Sigmoid colon (tissue), 3 donors: ENCODE results near the gene TLL2.

Source experiments
- POLR2A ChIP-seq, 2 donors: fragments of 450-650 bp; IDR thresholded peaks; one replicate each; pipeline ENCODE4 v1.6.1; 2016; ENCODE audit warnings: antibody characterized with exemption in 2 of 2, mild to moderate bottlenecking in 2 of 2, moderate library complexity in 2 of 2
- TF ChIP-seq, protein P1 (sequence below), 4 experiments: fragments of 450-650 bp in 3 of 4; fragments of 200-600 bp in 1 of 4; IDR thresholded peaks; one replicate each; pipeline ENCODE4 v1.5.1; 2016 to 2019; ENCODE audit warnings: antibody characterized with exemption in 4 of 4, mild to moderate bottlenecking in 3 of 4, moderate library complexity in 2 of 4

DNA sequence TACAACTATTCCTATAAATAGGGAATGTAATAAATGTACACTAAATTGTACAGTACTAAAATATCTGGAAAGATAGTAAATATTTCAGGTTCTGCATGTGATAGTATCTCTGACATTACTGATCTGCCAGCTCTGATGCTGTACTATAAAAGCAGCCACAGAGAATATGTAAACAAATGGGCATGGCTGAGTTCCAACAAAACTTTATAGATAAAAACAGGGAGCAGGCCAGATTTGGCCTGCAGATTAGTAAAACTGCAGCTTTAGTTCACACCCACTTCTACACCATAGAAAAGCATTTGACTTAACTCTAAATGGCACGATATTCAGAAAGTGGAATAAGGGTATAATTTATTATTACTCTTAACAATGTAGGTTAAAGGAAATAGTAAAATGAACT is 18.8 kb upstream of the TLL2 start:
- TF ChIP-seq, protein P1, sequence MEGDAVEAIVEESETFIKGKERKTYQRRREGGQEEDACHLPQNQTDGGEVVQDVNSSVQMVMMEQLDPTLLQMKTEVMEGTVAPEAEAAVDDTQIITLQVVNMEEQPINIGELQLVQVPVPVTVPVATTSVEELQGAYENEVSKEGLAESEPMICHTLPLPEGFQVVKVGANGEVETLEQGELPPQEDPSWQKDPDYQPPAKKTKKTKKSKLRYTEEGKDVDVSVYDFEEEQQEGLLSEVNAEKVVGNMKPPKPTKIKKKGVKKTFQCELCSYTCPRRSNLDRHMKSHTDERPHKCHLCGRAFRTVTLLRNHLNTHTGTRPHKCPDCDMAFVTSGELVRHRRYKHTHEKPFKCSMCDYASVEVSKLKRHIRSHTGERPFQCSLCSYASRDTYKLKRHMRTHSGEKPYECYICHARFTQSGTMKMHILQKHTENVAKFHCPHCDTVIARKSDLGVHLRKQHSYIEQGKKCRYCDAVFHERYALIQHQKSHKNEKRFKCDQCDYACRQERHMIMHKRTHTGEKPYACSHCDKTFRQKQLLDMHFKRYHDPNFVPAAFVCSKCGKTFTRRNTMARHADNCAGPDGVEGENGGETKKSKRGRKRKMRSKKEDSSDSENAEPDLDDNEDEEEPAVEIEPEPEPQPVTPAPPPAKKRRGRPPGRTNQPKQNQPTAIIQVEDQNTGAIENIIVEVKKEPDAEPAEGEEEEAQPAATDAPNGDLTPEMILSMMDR (IDR thresholded peaks at IDR 0.05) = no peak
- no peak for TF ChIP-seq POLR2A (IDR thresholded peaks at IDR 0.05)
